Neural cell (in vitro differentiated cells): ENCODE data around the gene PALD1.

Experiments used
- EP300 ChIP-seq: fragments of 450-650 bp; conservative IDR thresholded peaks from 2 replicates; pipeline ENCODE4 v1.6.1; 2014; ENCODE audit warnings: antibody characterized with exemption, mild to moderate bottlenecking, moderate library complexity; ENCODE audit not compliant: poor library complexity, severe bottlenecking
- TF ChIP-seq, protein P1 (sequence below): IDR thresholded peaks from 2 replicates; pipeline ENCODE4 v1.6.1; 2012; ENCODE audit warnings: borderline replicate concordance

DNA sequence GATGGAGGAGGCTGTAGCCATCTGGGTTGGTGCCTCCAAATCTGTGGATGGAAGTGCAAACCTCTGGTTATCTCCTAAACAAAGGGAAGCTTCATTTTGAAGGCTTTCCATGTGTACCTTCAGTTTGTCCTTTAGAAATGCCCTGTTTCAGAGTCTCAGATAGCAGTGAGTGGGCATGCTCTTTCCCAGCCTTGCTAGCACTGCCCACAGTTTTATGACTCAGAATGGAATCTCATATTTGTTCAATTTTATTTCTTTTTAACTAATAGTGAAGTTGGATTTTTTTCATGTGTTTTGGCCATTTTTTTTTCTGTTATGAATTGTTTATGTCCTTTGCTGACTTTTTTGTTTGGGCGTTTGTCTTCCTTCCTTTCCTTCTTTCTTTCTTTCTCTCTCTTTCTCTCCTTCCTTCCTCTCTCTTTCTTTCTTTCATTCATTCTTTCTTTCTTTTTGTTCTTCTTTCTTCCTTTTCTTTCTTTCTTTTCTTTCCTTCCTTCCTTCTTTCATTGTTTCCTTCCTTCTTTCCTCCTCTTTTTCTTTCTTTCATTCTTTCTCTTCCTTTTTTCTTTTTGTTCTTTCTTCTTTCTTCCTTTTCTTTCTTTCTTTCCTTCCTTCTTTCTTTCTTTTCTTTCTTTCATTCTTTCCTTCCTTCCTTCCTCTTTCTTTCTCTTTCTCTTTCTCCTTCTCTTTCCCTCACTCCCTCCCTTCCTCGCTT, 98.4 kb downstream of the PALD1 start:
- no peak for TF ChIP-seq EP300
- TF ChIP-seq, protein P1, sequence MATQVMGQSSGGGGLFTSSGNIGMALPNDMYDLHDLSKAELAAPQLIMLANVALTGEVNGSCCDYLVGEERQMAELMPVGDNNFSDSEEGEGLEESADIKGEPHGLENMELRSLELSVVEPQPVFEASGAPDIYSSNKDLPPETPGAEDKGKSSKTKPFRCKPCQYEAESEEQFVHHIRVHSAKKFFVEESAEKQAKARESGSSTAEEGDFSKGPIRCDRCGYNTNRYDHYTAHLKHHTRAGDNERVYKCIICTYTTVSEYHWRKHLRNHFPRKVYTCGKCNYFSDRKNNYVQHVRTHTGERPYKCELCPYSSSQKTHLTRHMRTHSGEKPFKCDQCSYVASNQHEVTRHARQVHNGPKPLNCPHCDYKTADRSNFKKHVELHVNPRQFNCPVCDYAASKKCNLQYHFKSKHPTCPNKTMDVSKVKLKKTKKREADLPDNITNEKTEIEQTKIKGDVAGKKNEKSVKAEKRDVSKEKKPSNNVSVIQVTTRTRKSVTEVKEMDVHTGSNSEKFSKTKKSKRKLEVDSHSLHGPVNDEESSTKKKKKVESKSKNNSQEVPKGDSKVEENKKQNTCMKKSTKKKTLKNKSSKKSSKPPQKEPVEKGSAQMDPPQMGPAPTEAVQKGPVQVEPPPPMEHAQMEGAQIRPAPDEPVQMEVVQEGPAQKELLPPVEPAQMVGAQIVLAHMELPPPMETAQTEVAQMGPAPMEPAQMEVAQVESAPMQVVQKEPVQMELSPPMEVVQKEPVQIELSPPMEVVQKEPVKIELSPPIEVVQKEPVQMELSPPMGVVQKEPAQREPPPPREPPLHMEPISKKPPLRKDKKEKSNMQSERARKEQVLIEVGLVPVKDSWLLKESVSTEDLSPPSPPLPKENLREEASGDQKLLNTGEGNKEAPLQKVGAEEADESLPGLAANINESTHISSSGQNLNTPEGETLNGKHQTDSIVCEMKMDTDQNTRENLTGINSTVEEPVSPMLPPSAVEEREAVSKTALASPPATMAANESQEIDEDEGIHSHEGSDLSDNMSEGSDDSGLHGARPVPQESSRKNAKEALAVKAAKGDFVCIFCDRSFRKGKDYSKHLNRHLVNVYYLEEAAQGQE: no peak
